ENCODE data around the gene CCDC71L. TPM values are rescaled to one million over a fixed set of nuclear protein-coding genes. Genes with fewer than 3 reads are reported as not detected.

CCDC71L gene
- total and polyA plus RNA-seq, 4 donors: 7.4 to 16.6 (median 12.3) TPM

DNA sequence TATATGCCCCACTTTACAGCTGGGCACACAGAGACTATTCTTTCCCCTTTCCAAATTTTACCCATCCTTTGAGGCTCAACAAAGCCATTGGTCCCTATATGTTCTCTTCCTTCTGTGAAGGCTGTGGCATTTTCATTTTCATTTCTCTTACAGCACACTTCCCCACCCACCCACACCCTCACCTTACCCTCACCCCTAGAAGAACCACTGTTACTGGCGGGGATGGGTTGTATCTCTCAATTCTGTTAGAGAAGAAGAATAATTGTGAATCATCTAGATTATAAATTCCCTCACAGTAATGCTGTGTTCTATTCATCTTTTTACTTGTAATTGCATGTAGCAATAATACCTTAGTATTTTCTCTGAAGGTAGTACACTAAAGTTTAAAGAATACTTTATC is 10.2 kb upstream of the CCDC71L start:
- DNase-seq (ENCODE audit: low spot score): no peak
- H3K4me3 ChIP-seq (ENCODE audit: low read depth in 1 of 3, low read length in 3 of 3): no peak overlapping the region
- no peak overlapping the region for H3K9ac ChIP-seq (ENCODE audit: low read depth in 1 of 2, low read length in 2 of 2)
- H3K27me3 ChIP-seq (ENCODE audit: control insufficient read depth in 4 of 4, insufficient read depth in 4 of 4, low read length in 3 of 4): no peaks in the 10 kb centered on the region
- TF ChIP-seq FOXA2 (IDR thresholded peaks at IDR 0.05): no peak
- no peak for TF ChIP-seq ATF3 (IDR thresholded peaks at IDR 0.05)
- TF ChIP-seq, protein P1, sequence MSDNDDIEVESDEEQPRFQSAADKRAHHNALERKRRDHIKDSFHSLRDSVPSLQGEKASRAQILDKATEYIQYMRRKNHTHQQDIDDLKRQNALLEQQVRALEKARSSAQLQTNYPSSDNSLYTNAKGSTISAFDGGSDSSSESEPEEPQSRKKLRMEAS (IDR thresholded peaks at IDR 0.05): no peak
- TF ChIP-seq ZBTB33 (IDR thresholded peaks at IDR 0.05): no peak
- TF ChIP-seq SP1 (IDR thresholded peaks at IDR 0.05): no peak
- no peak for TF ChIP-seq GABPA (IDR thresholded peaks at IDR 0.05 in 1 of 2, conservative IDR thresholded peaks at IDR 0.05 in 1 of 2)
- TF ChIP-seq FOXA1 (IDR thresholded peaks at IDR 0.05): no peak
- TF ChIP-seq, protein P2, sequence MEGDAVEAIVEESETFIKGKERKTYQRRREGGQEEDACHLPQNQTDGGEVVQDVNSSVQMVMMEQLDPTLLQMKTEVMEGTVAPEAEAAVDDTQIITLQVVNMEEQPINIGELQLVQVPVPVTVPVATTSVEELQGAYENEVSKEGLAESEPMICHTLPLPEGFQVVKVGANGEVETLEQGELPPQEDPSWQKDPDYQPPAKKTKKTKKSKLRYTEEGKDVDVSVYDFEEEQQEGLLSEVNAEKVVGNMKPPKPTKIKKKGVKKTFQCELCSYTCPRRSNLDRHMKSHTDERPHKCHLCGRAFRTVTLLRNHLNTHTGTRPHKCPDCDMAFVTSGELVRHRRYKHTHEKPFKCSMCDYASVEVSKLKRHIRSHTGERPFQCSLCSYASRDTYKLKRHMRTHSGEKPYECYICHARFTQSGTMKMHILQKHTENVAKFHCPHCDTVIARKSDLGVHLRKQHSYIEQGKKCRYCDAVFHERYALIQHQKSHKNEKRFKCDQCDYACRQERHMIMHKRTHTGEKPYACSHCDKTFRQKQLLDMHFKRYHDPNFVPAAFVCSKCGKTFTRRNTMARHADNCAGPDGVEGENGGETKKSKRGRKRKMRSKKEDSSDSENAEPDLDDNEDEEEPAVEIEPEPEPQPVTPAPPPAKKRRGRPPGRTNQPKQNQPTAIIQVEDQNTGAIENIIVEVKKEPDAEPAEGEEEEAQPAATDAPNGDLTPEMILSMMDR (IDR thresholded peaks at IDR 0.05; ENCODE audit: low read depth, low read length, missing input control): no peak
- no peak for TF ChIP-seq EGR1 (IDR thresholded peaks at IDR 0.05; ENCODE audit: low read depth in 2 of 2)
- TF ChIP-seq HNF4G (IDR thresholded peaks at IDR 0.05): no peak
- TF ChIP-seq RAD21 (IDR thresholded peaks at IDR 0.05): no peak
- no peak for TF ChIP-seq HNF4A (conservative IDR thresholded peaks at IDR 0.05)
- no peak for TF ChIP-seq NR2F2 (IDR thresholded peaks at IDR 0.05)
- no peak for TF ChIP-seq JUND (IDR thresholded peaks at IDR 0.05)
- TF ChIP-seq YY1 (IDR thresholded peaks at IDR 0.05): no peak
- H3K4me1 ChIP-seq (ENCODE audit: control insufficient read depth in 4 of 4, insufficient read depth in 4 of 4, low read length in 3 of 4): no peaks in the 10 kb centered on the region
- H3K27ac ChIP-seq (ENCODE audit: low read depth in 1 of 2, low read length in 2 of 2): no peak overlapping the region
- no peaks in the 10 kb centered on the region for H3K36me3 ChIP-seq (ENCODE audit: control insufficient read depth in 4 of 4, insufficient read depth in 3 of 4, low read depth in 1 of 4, low read length in 3 of 4)
- no peaks in the 10 kb centered on the region for H3K9me3 ChIP-seq (ENCODE audit: control insufficient read depth in 4 of 4, low read length in 3 of 4)
- WGBS: 96% methylated on average over 1 of the region's 1 CpG

DNA sequence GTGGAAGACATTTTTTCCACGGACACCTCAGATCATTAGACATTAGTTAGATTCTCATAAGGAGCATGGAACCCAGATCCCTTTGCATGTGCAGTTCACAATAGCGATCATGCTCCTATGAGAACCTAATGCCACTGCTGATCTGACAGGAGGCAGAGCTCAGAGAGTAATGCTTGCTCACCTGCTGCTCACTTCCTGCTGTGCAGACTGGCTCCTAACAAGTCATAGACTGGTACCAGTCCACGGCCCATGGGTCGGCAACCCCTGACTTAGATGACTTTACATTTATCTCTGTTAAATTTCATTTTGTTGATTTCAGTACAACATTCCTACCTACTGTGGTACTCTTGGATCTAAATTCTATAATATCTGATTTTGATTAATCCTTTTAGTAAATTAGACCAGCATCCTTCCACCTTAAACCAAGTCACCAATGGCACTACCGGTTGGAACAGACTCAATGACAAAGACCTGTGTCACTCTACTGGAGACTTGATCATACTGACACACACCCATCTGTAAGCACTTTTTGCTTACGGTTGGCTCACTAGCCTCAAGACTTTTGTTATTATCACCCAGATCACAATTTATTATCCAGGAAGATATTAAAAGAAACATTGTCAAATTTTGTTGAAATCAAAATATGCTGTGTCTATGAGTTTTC is 8.0 kb upstream of the CCDC71L start:
- no peak for DNase-seq (ENCODE audit: low spot score)
- Histone ChIP-seq H3K36me3 (ENCODE audit: control insufficient read depth in 4 of 4, insufficient read depth in 3 of 4, low read depth in 1 of 4, low read length in 3 of 4) (no peaks in the 10 kb centered on the region), H3K4me3 (ENCODE audit: low read depth in 1 of 3, low read length in 3 of 3) (no peak overlapping the region), H3K4me1 (ENCODE audit: control insufficient read depth in 4 of 4, insufficient read depth in 4 of 4, low read length in 3 of 4) (no peaks in the 10 kb centered on the region), H3K27me3 (ENCODE audit: control insufficient read depth in 4 of 4, insufficient read depth in 4 of 4, low read length in 3 of 4) (no peaks in the 10 kb centered on the region), H3K9me3 (ENCODE audit: control insufficient read depth in 4 of 4, low read length in 3 of 4) (no peaks in the 10 kb centered on the region), H3K9ac (ENCODE audit: low read depth in 1 of 2, low read length in 2 of 2) (no peak overlapping the region), H3K27ac (ENCODE audit: low read depth in 1 of 2, low read length in 2 of 2) (no peak overlapping the region)
- WGBS: 92% methylated on average over 6 of the region's 6 CpGs
- TF ChIP-seq NR2F2 (IDR thresholded peaks at IDR 0.05): no peak
- no peak for TF ChIP-seq TAF1 (conservative IDR thresholded peaks at IDR 0.05)
- no peak for TF ChIP-seq ZBTB33 (IDR thresholded peaks at IDR 0.05)
- no peak for TF ChIP-seq JUND (IDR thresholded peaks at IDR 0.05)
- no peak for TF ChIP-seq YY1 (IDR thresholded peaks at IDR 0.05)
- no peak for TF ChIP-seq FOXA2 (IDR thresholded peaks at IDR 0.05)
- TF ChIP-seq HNF4A (conservative IDR thresholded peaks at IDR 0.05): no peak
- TF ChIP-seq, protein P1 (IDR thresholded peaks at IDR 0.05): no peak
- no peak for TF ChIP-seq HNF4G (IDR thresholded peaks at IDR 0.05)
- TF ChIP-seq, protein P3, sequence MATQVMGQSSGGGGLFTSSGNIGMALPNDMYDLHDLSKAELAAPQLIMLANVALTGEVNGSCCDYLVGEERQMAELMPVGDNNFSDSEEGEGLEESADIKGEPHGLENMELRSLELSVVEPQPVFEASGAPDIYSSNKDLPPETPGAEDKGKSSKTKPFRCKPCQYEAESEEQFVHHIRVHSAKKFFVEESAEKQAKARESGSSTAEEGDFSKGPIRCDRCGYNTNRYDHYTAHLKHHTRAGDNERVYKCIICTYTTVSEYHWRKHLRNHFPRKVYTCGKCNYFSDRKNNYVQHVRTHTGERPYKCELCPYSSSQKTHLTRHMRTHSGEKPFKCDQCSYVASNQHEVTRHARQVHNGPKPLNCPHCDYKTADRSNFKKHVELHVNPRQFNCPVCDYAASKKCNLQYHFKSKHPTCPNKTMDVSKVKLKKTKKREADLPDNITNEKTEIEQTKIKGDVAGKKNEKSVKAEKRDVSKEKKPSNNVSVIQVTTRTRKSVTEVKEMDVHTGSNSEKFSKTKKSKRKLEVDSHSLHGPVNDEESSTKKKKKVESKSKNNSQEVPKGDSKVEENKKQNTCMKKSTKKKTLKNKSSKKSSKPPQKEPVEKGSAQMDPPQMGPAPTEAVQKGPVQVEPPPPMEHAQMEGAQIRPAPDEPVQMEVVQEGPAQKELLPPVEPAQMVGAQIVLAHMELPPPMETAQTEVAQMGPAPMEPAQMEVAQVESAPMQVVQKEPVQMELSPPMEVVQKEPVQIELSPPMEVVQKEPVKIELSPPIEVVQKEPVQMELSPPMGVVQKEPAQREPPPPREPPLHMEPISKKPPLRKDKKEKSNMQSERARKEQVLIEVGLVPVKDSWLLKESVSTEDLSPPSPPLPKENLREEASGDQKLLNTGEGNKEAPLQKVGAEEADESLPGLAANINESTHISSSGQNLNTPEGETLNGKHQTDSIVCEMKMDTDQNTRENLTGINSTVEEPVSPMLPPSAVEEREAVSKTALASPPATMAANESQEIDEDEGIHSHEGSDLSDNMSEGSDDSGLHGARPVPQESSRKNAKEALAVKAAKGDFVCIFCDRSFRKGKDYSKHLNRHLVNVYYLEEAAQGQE (IDR thresholded peaks at IDR 0.05): no peak
- no peak for TF ChIP-seq ATF3 (IDR thresholded peaks at IDR 0.05)
- TF ChIP-seq SP1 (IDR thresholded peaks at IDR 0.05): no peak
